SW 1271 (cell line): ENCODE data around the gene WDR75.
"Not testable (repeated sequence)": the region's sequence is repeated elsewhere in the genome, so short reads cannot be mapped to it uniquely, and the experiment has no call there.

ENCODE experiments used
- DNase-seq, 2 experiments: peaks; one replicate each; lab custom pipeline; 2025; lab: John Stamatoyannopoulos, UW

Gene WDR75

GRCh38 chr2:189441709-189442074 is 418 bp downstream of the WDR75 start:
- no peak for DNase-seq

- DNase-seq: no peak
These were observed 1.2 kb downstream of the WDR75 start for GRCh38 chr2:189442468-189442867.

- DNase-seq: no peak
These were observed 3.0 kb downstream of the WDR75 start for GRCh38 chr2:189444322-189444721.

GRCh38 chr2:189446780-189447179 is 5.5 kb downstream of the WDR75 start:
- no peak for DNase-seq

DNA sequence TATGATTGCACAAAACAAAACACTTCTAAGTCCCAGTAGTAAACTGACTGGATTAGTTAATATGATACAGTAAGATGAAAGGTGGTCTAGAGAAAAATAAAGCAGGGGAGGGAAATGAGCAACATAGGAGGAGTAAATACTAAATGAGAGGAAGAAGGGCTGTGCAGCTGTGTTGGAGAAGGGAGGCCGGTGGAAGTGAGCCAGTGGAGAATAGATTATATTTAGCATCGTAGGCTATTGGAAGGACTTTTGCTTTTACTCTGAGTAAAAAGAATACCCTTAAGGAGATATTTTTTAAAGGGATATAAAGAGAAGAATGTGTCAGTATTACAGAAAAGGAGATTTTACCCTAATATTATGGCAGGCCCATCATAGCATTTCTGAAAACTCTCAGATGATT is 12.7 kb downstream of the WDR75 start:
- no peak for DNase-seq

DNA sequence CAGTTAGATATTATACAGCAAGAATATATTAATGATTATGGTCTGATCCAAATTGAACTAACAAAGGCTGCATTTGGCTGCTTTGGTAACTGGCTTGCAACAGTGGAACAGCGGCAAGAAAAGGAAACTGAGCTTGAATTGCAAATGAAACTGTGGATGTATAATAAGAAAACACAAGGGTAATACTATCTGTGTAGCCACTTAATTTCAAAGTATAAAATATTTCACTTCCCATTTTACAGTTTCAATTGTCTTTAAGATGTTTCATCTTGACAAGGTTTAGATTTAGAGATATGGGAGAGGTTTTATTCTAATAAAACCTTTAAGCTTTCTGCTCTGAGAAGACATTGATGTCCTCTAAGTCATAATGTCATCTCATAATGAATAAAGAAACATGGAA is 23.8 kb downstream of the WDR75 start:
- no peak for DNase-seq

- no peak for DNase-seq
These were observed 24.2 kb downstream of the WDR75 start for GRCh38 chr2:189465478-189465877.

DNA sequence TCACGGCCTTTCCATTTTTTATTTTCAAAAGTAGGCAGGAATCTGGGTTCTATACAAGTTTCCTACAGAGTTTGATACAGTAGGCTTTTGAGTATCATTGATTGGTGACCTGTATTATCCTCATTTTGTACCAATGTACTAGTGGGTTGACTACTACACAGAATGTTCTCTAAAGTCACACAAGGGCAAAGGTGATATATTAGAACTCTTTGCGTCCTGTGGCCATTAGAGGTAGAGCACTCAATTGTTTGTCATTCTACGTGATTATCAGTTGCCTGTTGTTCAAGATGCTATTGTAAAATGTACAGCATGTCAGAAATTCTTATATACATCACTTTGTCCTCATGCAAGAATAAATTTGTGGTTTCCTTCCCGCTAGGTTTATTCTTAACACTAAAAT is 24.8 kb downstream of the WDR75 start:
- no peak for DNase-seq

DNA sequence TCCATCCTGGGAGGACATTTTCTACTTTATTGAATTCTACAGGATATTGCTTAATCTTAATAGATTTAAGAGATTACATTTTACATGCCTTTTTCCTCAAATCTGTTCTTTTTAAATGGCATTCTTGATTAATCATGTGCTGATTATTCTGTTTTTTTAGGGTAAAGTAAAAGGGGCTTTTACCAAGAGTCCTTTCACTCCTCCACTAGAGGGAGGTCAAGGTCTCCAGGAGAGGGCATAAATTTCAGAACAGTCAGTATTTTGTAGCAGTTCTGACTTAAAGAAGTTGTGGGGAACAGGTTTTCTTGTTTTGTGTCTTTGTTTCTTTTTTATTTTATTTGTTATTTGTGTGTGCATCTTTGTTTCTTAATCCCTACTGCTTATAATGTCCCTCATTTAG is 25.4 kb downstream of the WDR75 start:
- DNase-seq: peak in 1 of 2 experiments; percentile 13

DNA sequence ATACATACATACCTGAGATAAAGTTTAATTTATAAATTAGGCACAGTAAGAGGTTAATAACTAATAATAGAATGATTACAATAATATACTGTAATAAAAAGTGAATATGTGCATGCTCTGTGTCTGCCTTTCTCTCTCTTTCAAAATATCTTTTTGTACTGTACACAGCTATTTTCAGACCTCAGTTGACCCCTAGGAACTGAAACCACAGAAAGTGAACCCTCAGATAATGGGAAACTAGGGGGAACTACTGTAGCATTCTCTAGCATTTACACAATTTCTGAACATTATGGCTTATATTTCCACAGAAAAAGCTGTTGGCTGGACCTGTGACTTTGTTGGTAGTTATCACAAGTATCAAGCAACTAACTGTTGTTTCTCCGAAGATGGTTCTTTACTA is 25.9 kb downstream of the WDR75 start:
- no peak for DNase-seq

- no peak for DNase-seq
These were observed 26.3 kb downstream of the WDR75 start for GRCh38 chr2:189467593-189467992.

DNA sequence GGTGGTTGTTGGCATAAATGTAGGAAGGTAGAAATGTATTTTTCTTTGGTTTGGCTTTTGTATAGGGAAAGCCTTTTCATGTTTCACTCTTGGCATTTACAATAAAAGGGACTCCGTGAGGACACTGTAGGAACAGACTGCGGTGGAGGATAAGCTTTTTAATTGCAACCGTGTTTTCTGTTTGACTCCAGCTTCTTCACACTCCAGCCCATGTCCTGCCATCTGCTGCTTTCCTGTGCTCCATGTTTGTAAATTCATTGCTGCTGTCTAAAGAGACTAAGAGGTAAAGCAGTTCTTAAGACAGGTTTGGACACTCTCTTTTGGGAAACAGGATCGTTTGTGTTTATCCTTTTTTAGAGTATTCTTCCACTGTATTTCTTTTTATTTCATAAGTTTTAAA is 33.3 kb downstream of the WDR75 start:
- DNase-seq: no peak

- DNase-seq: no peak
These were observed 36.5 kb downstream of the WDR75 start for GRCh38 chr2:189477756-189478155.

DNA sequence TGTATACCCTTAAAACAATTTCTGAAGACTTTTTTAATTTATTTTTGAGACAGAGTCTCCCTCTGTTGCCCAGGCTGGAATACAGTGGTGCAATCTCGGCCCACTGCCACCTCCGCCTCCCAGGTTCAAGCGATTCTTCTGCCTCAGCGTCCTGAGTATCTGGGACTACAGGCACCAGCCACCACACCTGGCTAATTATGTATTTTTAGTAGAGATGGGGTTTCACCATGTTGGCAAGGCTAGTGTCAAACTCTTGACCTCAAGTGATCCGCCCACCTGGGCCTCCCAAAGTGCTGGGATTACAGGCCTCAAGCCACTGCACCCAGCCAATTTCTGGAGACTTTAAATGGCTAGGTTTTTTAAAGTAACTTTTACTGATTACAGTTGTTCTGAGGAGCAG is 37.0 kb downstream of the WDR75 start:
- DNase-seq: not testable (repeated sequence)

GRCh38 chr2:189481071-189481470 is 39.8 kb downstream of the WDR75 start:
- DNase-seq: no peak

GRCh38 chr2:189483571-189483970 is 42.3 kb downstream of the WDR75 start:
- no peak for DNase-seq

DNA sequence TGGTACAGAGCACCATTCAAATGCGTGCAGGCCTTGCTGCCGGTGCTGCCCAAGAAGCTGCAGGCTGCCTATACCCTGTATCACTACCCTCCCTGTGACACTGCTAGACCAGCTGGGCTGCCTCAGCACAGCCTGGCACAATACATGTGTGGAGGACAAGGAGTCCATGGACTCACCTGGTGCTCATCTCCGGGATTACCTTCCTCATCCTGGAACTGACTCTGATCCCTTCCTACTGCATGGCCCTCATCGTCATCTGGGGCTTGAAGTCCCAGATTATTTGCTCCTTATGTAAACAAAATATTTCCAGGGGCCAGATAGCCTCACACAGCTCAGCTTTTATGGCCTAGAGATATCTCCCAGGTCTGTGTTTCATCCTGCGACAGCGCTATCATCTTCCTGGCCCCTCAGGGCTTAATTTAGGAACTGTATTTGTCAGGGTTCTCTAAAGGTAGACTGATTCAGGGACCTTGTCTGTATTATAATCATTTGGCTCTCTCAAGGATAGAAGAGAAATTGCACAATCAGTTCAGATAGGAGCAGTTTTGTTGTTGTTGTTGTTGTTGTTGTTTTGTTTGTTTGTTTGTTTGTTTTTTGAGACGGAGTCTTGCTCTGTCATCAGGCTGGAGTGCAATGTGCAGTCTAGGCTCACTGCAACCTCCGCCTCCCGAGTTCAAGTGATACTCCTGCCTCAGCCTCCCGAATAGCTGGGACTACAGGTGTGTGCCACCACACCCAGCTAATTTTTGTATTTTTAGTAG is 42.9 kb downstream of the WDR75 start:
- no peak for DNase-seq

DNA sequence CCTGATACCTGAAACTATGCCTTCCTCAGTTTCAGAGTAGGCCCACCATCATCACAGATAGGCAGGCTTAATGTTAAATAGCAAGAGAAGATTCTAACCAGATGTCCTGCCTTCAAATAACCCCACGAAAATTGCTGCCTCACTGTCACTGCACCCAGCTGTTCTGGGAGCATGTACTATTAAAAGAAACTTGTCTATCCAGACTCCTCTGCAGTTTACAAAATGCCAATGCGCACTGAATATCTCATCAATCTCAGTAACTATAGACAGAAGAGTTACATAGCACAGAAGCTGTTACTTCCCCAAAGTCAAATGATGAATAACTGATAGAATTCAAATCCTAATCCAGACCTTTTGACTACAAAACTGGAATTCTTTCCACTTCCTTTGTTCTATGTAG is 43.9 kb downstream of the WDR75 start:
- DNase-seq: no peak

- no peak for DNase-seq
These were observed 45.0 kb downstream of the WDR75 start for GRCh38 chr2:189486237-189486770.

DNA sequence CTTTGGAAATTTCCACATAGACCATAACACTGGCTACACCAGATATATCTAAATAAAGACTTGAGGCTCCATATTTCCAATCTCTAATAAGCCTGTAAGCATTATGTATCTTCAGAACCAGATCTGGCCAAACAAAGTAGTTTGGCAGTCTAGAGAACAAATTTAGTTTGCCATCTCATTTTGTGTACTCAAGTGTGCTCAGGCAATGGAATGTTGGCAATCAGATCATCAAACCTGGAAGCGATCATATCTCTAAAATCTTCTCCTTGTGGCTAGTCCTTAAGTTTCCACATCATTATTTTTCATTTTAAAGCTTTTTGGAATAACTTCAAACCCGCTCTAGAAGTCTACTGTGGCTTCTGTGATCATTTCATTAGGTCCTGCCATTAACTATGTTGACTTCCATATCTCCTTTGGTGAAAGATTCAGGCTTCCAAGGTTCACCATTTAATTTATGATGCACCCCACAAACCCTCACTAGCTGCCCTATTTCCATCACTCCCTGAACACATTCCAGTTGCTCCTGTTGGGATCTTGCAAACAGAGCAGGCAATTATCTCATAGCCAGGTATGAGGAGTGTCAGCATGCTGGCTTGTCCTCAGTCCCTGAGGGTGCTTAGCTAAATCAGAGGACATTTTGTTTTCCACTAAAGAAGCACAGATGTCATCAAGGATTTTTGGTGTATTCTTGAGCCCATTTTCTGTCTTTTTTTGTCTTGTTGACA is 46.2 kb downstream of the WDR75 start:
- DNase-seq: no peak

DNA sequence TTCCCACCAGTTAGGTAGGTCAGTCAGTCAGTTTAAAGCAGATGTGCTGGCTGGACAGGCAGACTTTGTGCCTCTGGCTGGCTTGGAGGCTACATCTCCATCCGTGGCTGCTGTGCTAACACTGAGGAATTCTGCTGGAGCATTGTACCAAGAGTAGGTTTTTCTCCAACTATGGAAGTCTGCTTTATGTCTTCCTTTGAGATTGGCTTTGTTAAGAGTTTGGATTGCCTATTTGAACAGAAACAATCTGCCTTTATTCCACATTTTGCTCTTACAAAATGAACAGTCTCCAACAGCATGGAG is 46.7 kb downstream of the WDR75 start:
- DNase-seq: no peak

GRCh38 chr2:189492451-189492850 is 51.2 kb downstream of the WDR75 start:
- no peak for DNase-seq

DNA sequence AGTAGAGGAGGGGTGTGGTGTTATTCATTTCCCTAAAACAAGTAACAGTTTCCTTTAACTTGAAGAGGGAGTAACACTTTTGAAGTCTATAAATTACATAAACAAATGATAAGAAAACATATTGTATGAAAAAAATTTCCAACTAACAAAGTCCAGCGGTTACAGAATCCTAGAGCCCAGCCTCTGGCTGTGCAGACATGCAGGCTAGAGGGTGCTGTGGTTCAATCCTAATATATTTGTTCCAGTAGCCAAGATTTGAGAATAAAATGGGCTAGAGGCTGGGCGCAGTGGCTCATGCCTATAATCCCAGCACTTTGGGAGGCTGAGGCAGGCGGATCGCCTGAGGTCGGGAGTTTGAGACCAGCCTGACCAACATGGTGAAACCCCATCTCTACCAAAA is 56.9 kb downstream of the WDR75 start:
- no peak for DNase-seq

DNA sequence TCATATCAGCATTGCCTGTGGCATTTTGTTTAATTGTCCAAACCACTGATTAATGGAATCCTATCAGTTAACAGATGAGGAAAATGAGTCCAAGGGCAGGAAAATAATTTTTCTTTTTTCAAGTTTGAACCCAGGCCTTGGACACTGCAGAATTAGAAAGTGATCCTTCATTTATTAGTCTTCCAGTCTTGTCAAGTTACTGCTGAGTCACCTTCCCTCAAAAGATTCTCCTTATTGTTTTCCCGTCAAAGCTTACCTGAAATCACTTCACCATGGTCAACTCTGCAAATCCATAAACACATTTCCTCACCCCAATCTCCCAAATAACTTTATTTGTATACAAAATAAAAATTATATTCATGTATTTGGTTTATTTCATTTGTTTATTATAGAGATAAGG is 57.9 kb downstream of the WDR75 start:
- no peak for DNase-seq
